H1 (cell line): ENCODE results near the gene SNRPA1. TPM values are rescaled to one million over a fixed set of nuclear protein-coding genes. Genes with fewer than 3 reads are reported as not detected.

Experiments used
- CHD7 ChIP-seq: fragments of 300-600 bp; sonication (generic); IDR thresholded peaks from 2 replicates; pipeline ENCODE4 v1.7.1; 2012; ENCODE audit warnings: low read length, moderate library complexity, mild to moderate bottlenecking, inconsistent platforms; ENCODE audit not compliant: insufficient replicate concordance
- JUND ChIP-seq: IDR thresholded peaks from 2 replicates; pipeline ENCODE4 v1.6.1; 2011; ENCODE audit warnings: mild to moderate bottlenecking, improper control_type of control experiment, low read length
- PHF8 ChIP-seq: fragments of 200-600 bp; sonication (generic); conservative IDR thresholded peaks from 2 replicates; pipeline ENCODE4 v1.7.1; 2012; ENCODE audit warnings: low read depth, mild to moderate bottlenecking, inconsistent platforms, low read length, moderate library complexity
- polyA plus RNA-seq, 7 experiments: library from polyadenylated mRNA; depleted of rRNA in 3 of 7; stranded (reverse) in 5 of 7; unstranded in 2 of 7; fragments of >200 nt in 5 of 7; fragments of 200-250 nt in 2 of 7; gene quantifications; 1 replicate in 5 of 7; 2 replicates in 1 of 7; 4 replicates in 1 of 7; pipeline versions ENCODE4 v1.2.1 to v1.2.3, GENCODE V29; 2011 to 2013; ENCODE audit warnings: missing spikeins in 2 of 7, mixed read lengths in 2 of 7
- total RNA-seq: library from RNA; stranded (reverse); fragmentation: NEBNext Ultra II Directional; extraction: Animal tissue kit (Norgen Biotek cat#: 25700); gene quantifications from 2 replicates; pipeline ENCODE4 v1.2.1, GENCODE V29; 2021
- TF ChIP-seq, protein P1 (sequence below): IDR thresholded peaks from 2 replicates; pipeline ENCODE4 v1.6.1; 2011; ENCODE audit warnings: low read depth, mild to moderate bottlenecking, low read length; ENCODE audit not compliant: insufficient read depth

SNRPA1 gene
- total and polyA plus RNA-seq, 2 of the 8 experiments (the other 6 are each of a cell fraction or from before 2014, with no cell fraction given), result 140 to 221 TPM

DNA sequence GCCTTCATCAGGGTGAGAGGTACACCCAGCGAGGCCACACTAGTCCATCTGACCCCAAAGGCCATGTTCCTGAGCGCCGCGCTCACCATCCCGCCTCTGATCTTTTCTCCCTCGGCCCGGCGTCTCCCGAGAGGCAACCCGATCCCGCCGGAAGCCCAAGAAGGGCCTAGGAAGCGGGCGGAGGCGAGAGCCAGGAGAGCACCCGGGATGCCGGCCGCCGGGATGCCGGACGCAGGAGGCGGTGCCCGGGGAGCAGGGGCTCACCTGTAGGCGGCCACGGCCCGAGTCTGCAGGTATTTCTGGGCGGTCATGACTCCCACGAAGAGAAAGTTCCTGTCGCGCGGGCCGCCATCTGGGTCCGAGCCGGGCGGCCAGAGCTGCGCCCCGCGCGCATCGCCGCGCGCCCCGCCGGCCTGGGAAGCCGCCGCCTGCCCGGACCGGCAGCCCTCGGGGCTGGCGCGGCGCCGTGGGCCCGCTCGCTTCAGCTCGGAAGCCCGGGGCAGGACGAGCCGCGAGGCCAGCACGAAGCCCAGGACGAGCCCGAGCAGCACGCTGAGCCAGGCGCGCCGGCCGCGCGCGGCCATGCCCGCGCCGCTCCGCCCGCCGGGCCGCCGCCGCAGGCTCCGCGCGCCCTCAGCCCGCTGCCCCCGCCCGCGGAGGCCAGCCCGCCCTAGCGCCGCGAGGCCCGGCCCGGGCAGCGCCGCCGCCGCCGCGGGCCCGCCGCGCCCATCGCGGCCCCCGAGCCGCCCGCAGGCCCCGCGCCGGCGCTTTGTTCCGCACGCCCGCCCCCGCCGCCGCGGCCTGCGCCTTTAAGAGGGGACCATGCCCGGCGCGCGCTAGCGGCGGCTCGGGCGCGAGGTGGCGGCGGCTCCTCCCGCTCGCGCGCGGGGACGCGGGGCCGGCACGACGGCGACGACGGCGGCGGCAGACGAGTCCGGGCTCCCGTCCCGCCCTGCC lies 43.9 kb downstream of the SNRPA1 start (continued):
- TF ChIP-seq CHD7, result no peak
- TF ChIP-seq, protein P1, sequence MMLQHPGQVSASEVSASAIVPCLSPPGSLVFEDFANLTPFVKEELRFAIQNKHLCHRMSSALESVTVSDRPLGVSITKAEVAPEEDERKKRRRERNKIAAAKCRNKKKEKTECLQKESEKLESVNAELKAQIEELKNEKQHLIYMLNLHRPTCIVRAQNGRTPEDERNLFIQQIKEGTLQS, result no peak
- peak; percentile 50 for TF ChIP-seq PHF8
- TF ChIP-seq JUND, result no peak
